Hematopoietic multipotent progenitor cell treated with erythropoietin and hydrocortisone succinate and interleukin-3 and kit ligand, for 8 days (in vitro differentiated cells): ENCODE data around the gene TNPO2.
"Not testable (repeated sequence)": the region's sequence is repeated elsewhere in the genome, so short reads cannot be mapped to it uniquely, and the experiment has no call there.

Experiments
- DNase-seq: peaks from one replicate; pipeline ENCODE4 v3.0.0-alpha.2; 2015

Gene TNPO2

GRCh38 chr19:12705169-12705568 is 18.6 kb downstream of the TNPO2 start:
- DNase-seq, result no peak

- peak; percentile 75 for DNase-seq
These were observed 20.7 kb downstream of the TNPO2 start for GRCh38 chr19:12703046-12703445.

GRCh38 chr19:12701596-12702282 is 22.0 kb downstream of the TNPO2 start:
- DNase-seq, result no peak

DNA sequence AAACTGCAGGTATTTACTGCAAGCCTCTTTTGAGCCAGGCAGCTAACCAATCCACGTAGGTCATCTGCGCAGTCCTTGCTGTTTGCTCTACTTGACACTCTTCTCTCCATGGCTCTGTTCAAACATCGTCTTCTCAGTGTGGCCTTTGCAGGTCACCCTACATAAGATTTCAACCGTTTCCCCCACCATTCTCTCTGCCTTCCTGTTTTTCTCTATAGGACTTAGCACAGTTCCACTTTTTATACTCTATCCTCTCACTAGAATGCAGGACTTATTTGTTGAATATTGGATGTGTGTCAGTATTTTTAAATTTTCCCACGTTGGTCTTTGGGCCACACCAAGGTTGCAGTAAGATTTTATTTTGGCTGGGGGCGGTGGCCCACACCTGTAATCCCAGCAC is 25.6 kb downstream of the TNPO2 start:
- DNase-seq, result no peak

- not testable (repeated sequence) for DNase-seq
These were observed 26.3 kb downstream of the TNPO2 start for GRCh38 chr19:12697425-12697824.

DNA sequence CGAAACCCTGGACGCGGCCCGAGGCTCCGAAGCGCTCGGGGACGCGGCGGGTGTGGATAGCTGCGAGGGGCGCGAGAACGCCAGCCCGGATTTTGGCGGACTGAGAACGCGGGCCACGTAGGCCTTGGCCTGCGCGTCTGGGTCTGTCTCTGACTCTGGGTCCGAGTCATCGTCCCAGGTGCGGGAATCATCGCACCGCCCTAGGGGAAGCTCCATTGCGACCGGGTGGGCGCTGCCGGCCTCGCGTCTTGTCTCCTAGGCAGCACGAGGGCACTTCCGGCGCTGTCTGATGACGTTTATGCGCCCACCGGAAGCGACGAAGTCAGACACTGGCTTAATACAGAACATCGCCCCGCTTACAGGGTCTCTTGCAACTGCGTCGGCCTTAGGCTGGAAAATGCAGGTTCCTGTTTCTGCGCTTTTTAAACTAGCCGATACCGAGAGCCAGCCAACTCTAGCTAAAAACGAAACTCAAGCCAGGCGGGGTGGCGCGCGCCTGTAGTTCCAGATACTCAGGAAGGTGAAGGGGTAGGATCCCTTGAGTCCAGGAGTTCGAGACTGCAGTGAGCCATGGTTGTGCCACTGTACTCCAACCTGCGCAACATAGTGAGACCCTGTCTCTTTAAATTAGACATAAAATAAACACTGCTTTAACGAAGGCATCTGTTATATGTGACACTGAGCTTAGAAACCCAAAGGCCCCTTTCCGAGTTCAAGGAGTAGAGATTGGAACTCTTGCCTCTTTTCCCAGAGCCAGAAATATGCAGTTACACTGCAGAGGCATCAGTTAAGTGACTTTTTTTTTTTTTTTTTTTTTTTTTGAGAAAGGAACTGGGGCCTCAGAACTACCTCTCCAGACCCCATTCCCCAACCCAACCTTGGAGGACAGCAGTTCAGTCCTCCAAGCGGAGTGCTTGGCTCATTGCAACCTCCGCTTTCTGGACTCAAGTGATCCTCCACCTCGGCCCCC is 27.1 kb downstream of the TNPO2 start, which contains the start of gene FBXW9:
FBXW9 (minus strand) TSS at position 266 of the 970 bp plus-strand sequence; CDS start at position 216, 50 bp downstream.
- peak; percentile 96 for DNase-seq

DNA sequence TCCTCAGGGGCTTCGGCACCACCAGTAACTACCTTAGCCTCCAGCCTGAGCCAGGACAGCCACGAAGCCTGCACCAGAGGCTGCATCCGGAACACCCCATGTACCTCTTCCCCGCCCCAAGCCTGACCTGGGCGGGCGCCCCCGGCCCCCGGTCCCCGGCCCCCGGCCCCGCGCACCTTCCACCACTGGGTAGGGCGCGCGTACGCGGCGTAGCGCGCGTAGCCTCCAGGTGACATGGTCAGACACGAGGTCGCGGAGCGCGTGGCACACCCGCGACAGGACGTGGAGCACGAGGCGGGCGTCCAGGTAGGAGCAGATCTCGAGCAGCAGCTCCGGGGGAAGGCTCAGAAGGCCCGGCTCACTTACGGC is 27.8 kb downstream of the TNPO2 start:
- no peak for DNase-seq

DNA sequence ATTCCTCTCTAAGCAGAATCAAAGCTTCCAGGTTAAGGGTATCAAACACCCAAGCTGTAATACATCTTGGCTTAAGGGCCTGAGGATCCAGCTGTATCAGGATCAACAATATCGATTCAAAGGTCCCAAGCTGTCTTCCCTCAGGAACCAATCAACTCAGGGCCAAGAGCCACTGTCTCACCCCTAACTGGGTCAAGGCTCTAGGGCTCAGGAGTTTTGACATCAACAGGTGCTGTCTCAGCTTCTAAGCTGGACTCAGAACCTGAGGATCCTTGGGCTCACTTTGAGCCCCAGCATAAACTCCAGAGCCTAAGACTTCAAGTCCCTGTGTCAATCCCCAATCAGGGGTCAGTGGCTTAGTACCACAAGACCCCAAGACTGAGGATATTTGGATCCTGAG is 28.2 kb downstream of the TNPO2 start:
- DNase-seq, result no peak

GRCh38 chr19:12695096-12695495 is 28.6 kb downstream of the TNPO2 start:
- DNase-seq, result no peak

DNA sequence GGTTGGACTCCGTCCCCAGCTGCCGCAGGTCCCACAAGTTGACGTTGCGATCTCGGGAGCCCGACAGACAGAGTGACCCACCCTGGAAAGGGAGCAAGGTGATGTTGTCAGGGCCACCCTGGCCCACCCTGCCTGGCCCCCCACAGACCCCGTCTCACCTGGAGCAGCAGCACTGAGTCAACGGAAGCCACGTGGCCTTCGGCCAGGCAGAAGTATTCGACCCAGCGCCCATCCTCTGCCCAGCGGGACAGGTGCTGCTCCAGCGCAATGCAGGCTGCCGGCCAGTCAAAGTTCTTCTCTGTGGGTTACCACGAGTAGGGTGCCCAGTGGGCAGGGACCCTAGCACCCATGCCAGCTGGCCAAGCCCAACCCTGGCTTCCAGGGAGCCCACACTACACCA is 29.1 kb downstream of the TNPO2 start:
- DNase-seq, result no peak

DNA sequence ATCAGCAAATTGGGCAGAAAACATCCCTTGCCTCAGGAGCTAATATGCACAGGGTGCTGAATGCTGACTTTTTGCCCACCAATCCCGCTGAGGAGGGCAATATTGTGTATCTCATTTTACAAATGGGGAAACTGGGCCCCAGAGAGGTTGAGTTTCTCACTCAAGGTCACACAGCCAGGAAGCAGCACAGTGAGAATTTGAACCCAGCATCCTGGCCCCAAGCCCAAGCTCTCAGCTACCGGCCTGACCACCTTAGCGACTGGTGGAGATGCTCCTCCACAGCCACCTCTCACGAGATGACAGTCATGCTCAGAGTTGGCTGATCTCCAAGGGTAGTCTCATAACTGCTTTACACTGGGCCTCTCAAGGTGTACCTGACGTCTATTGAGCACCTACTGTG is 30.8 kb downstream of the TNPO2 start:
- DNase-seq, result no peak

DNA sequence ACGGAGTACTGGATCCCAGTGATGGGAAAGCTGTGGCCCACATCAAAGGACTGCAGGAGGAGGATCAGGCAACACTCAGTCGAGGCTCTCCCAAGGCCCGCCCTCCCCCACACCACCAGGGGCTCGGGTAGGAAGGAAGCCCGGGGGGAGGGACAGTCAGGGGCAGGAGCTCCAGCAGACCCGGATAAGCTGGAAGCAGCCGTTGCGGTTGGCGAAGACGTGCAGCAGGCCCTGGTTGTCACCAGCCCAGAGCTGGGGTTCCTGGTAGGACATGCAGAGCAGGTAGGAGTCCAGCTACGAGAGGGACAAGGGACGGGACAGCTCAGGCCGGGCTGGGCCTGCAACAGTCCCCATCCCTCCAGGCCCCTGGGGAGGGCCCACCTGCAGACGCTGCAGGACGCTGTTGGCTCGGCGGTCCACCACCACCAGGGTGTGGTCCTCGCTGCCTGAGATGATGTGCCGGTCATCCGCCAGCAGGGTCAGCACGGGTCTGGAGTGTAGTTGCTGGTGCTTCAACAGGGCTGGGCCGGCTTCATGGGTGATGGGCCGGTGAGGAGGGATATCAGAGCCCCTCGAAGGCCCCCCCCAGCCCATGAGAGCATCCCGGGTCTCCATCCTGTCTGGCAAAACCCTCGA is 34.0 kb downstream of the TNPO2 start:
- no peak for DNase-seq

GRCh38 chr19:12689012-12689411 is 34.7 kb downstream of the TNPO2 start:
- no peak for DNase-seq

GRCh38 chr19:12687496-12688196 is 36.1 kb downstream of the TNPO2 start, which contains the start of gene GNG14:
GNG14 (plus strand) TSS chr19:12687998; CDS start chr19:12688049, 51 bp downstream.
- DNase-seq, result no peak

DNA sequence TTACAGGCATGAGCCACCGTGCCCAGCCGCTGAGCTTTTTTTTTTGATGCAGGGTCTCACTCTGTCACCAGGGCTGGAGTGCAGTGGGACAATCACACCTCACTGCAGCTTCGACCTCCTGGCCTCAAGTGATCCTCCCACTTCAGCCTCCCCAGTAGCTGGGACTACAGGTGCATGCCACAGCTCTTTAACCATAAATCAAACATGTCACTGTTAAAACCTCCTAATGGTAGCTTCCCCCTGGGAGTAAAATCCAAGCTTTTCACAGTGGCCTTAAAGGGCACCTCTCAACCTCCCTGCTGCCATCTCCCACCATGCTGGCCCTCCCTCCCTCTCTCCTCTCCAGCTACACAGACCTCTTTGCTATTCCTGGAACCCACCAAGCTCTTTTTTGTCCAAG is 37.9 kb downstream of the TNPO2 start:
- DNase-seq, result no peak

- peak; percentile 97 for DNase-seq
These were observed 42.4 kb downstream of the TNPO2 start, which contains the start of gene DHPS for GRCh38 chr19:12681074-12681987. DHPS (minus strand) TSS chr19:12681880; CDS start chr19:12681766, 114 bp downstream.

- DNase-seq, result no peak
These were observed 43.7 kb downstream of the TNPO2 start for GRCh38 chr19:12680034-12680433.

GRCh38 chr19:12678039-12678438 is 45.7 kb downstream of the TNPO2 start:
- not testable (repeated sequence) for DNase-seq

DNA sequence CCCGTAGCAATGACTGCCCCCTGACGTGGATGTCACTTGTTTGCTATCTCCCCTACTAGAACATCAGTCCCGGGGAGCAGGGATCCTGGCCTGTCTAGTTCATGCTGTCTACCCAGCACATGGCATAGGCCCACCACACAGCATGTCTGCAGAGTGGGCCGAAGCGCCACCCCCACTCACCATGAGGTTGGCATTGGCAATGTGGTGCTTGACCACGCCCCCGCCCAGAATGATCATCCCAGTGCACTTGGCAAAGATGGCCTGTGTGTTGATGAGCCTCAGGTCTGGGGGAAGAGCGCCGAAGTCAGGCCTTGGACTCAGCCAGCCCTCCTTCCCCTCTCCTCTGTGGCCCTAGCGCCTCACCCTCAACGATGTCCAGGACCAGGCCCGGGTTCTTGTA is 46.8 kb downstream of the TNPO2 start:
- DNase-seq, result no peak

- DNase-seq, result peak; percentile 88
These were observed 47.3 kb downstream of the TNPO2 start for GRCh38 chr19:12676384-12676792.

DNA sequence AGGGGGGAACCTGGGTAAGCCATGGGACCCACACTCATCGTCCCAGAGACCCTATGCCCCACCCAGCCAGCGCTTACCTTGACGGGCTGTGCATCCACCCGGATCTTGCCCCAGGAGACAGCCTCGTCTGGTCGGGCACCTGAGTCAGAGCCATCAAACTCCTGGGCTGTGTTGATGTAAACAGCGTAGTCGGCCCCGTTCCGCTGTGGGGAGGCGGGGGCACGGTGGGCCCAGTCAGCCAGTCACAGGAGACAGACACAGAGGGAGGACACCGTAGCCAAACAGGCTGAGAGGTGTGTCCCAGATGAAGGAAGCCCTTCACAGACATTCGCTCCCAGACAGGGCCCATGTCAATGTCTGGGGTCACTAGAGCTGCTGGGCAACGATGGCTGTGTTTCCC is 47.8 kb downstream of the TNPO2 start:
- DNase-seq, result no peak
